GM18907 (cell line): ENCODE results near the gene MICU2.

Experiments used
- ATAC-seq: cut with Tn5 transposase; IDR thresholded peaks from one replicate; pipeline ENCODE4 v1.9.1; 2021; ENCODE audit warnings: mild to moderate bottlenecking, moderate library complexity; ENCODE audit not compliant: unreplicated experiment

The MICU2 gene, protein sequence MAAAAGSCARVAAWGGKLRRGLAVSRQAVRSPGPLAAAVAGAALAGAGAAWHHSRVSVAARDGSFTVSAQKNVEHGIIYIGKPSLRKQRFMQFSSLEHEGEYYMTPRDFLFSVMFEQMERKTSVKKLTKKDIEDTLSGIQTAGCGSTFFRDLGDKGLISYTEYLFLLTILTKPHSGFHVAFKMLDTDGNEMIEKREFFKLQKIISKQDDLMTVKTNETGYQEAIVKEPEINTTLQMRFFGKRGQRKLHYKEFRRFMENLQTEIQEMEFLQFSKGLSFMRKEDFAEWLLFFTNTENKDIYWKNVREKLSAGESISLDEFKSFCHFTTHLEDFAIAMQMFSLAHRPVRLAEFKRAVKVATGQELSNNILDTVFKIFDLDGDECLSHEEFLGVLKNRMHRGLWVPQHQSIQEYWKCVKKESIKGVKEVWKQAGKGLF

DNA sequence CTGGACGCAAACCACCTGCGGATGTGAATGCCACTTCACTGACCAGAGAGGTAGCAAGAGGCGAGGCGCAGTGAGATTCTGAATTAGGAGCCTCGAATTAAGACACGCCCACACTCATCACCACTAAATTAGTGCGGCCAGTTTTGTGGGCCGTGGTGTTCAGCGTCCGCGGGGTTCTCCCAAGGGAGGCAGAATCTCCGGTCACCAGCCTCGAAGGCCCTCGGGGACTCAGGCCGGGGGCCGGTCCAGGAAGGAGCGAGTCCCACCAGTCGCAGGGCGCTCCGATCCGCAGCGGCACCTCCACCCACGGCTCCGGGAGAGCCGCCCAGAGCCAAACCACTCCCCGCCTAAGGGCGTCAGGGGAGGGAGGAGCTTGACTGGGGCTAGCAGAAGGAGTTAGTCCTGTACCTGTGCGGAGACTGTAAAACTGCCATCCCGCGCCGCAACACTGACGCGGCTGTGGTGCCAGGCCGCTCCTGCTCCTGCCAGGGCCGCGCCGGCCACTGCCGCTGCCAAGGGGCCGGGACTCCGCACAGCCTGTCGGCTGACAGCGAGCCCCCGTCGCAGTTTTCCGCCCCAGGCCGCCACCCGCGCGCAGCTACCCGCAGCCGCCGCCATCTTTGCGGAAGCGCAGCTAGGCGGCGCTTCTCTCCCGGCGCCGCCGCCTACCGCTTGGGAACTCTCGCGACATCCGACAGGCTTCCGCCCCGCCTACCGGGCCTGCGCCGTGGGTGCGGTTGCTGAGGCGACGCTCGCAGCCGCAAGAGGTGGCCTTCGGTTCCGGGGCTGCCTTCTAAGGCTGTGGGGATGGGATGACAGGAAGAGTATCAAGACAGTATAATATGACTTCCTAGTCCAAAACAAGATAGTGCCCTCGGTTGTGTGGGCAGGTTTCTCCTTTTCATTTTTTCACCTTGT lies at the start of gene MICU2:
TSS of gene MICU2 (minus strand) at position 640 of the 918 bp plus-strand sequence. CDS start at position 618, 22 bp downstream.
- peak; percentile 98 for ATAC-seq

- no peak for ATAC-seq
Measured at GRCh38 chr13:21641629-21642028, 37.7 kb upstream of the MICU2 start.

DNA sequence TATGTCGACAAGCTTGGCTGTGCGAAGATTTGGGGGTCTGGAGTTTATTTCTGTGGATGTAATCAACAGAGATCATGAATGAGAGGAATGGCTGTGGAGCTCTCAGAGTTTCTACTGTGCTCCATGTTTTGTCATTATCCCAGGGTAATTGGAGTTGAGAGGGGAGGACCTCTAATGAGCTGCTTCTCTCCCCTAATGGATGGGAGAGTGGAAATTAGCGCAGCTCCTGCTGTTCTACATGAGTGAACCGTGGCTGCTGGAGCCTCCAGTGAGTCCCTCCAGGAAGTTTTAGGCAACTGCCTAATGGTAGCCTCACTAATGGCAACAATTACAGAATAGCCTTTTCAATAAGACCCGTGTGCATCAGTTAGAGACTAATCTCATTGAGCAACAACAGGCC lies 35.6 kb upstream of the MICU2 start:
- ATAC-seq, result no peak

DNA sequence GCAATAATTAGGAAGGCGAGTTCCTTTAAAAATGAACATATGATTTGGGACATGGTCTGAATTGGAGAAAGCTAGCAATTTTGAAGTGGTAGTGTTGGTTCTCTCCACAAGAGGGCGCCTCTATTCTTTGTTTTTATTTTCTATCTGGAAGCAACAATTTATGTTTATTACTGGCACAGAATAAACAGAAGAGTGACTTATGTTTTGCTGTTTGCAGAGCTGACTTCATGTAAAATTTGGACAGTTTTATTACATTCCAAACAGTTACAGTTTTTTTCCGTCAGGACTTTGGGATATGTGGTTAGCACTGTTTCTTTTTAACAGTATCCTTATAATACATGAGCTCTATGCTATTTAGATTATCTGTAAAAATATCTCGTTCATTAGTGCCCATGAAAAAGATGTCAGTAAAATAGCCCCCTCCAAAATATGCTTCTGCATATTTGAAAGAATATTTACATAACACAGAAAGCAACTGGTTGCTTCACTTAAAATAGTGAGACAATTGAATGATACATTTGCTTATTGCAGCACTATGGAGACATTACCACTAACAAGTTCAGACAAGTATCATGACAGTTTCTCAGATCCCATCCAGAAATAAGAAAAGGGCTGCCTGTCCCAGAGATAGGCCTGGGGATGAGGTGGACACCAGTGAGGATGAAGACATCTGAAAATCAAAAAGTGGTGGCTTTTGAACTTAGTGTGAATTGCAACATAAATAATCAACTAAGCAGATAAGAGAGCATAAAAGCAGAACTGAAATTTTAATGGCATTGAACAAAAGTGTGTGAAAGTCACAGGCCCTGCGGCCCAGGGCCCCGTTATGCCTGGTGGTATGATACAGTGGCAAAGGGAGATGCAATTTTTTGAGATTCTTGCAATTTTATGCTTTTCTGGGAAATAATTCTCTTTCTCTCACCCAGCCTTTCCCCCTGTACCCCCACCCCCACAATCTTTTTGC lies 34.6 kb upstream of the MICU2 start:
- ATAC-seq, result peak; percentile 67

DNA sequence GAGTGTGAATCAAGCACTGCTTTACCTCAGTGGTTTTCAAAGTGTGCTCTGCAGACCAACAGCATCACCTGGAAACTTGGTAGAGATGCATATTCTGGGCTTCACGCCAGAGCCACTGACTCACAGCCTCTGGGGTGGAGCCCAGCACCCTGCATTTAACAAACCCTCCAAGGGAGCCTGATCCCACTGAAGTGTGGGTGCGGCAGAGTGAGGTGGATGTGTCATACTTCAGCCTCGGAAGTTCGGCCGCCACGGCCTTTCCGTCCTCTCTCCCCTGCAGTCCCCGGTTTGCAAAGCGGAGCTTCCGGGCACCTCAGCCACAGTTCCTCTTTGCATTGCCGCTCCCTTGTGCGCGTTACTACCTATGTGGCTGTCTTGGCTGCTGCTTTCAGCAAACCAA lies 33.3 kb upstream of the MICU2 start:
- no peak for ATAC-seq

- no peak for ATAC-seq
Measured at GRCh38 chr13:21636656-21637055, 32.7 kb upstream of the MICU2 start.

DNA sequence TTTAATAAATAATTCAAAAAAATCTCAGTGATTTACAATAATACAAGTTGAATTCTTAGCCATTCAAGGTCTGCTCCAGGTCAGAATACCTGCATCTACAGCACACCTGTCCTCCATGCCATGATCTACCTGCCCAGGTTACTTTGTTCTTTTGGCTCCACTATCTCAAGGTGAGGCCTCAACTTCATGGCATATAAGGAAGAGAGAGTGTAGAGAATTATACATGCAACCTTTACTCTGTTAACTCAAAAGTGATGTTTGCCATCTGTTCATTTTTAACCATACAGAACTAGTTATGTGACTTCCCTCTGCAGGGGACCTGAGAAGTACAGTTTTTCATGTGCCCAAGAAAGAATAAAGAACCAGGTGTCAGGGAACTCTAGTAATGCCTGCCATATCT lies 28.2 kb upstream of the MICU2 start:
- ATAC-seq, result no peak

GRCh38 chr13:21625366-21625765 lies 21.4 kb upstream of the MICU2 start:
- peak; percentile 50 for ATAC-seq

- no peak for ATAC-seq
Measured at GRCh38 chr13:21620861-21621260, 16.9 kb upstream of the MICU2 start.

- no peak for ATAC-seq
Measured at GRCh38 chr13:21619633-21620220, 15.8 kb upstream of the MICU2 start.

- ATAC-seq, result no peak
Measured at GRCh38 chr13:21616880-21617279, 12.9 kb upstream of the MICU2 start.

DNA sequence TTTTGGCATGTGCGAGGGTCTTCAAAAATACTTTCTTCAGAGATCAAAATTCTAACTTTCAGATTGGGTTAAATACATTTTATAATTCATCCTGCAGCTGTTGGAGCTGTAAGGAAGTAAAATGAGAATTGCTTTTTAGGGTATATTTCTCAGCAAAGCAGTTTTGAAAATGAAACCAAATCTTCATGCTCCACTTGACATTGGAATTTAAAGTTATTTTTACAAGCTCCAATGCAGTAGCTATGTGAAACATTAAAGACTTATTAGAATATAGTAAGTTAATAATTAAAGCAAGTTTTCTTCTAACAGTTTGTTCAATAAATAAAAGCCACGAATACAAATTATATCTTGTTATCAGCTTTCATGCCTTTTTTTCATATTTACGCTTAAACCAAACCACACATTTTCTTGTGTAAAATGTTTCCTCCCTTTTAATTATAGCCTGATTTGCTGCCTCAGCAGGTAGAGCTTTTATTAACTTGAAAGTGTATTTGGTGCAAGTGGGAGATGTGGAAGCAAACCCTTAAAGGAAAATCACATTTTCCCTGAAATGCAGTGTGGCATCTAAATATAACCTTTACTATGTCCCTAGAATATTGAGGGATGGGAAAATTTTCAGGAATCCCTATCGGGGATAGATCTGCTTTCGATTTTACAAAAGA lies 12.4 kb upstream of the MICU2 start:
- ATAC-seq, result no peak

GRCh38 chr13:21615427-21615826 lies 11.5 kb upstream of the MICU2 start:
- ATAC-seq, result no peak

GRCh38 chr13:21613791-21614190 lies 9.8 kb upstream of the MICU2 start:
- ATAC-seq, result no peak

DNA sequence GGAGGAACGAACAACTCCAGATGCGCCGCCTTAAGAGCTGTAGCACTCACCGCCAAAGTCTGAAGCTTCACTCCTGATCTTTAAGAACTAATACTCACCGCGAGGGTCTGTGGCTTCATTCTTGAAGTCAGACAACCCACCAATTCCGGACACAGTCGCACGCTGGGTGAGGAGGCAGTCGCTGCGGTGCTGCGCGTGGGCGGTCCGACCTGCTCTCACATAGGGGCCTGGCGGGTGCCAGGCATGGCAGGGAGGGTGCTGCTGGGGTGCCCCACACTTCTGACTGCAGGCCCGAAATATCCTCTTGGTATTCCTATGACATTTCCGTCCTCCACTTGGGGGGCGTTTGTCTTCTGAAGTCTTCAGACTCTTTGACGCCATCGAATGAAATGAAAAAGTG lies 7.4 kb upstream of the MICU2 start:
- ATAC-seq, result no peak

GRCh38 chr13:21610687-21611086 lies 6.7 kb upstream of the MICU2 start:
- ATAC-seq, result no peak

DNA sequence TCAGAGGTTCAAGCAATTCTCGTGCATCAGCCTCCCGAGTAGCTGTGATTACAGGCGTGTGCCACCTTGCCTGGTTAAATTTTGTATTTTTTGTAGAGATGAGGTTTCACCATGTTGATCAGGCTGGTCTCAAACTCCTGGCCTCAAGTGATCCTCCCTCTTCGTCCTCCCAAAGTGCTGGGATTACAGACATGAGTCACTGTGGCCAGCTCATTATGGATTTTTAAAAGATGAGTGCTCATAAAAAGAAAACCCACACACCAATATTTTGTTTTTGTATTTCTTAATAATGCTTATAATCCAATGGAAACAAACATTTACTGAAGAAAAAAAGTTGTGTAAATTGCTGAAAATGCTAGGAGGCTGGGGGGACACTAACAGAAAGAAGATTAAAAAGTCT lies 5.0 kb upstream of the MICU2 start:
- ATAC-seq, result no peak

DNA sequence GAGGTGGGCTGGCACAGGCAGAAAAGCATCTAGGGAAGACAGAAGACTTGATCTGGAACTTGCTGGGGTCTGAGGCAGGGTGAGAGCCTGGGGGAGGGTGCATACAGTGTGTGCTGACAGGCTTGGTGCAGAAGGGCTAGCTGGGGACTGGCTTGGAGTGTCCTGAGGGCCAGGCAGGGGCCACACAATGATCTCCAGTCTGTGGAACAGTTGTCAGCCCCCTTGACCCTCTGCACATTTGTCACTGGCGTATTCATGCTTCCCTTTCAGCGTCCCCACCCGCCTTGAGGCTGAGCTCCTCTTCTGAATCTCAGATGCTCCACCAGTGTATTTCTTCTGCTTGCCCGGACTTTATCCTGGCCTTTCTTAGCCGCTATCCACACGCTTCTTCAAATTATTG lies 2.8 kb upstream of the MICU2 start:
- no peak for ATAC-seq

DNA sequence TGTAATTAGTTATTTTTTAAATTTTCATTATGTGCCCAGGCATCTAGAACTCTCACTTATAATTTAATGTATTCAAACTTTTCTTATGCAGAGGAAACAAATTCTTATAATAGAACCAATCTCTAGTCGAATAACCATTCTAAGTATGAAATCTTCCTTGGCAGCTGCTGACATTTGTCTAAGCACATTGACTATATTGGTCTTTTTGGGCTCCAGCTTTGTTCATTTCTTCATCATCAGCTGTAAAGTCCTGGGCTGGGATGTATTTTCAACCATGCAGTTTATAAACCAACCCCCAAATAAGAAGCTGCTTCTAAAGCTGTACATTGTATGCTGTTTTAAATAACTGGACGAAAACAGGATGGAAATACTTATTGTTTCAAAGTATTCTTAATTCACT lies 2.3 kb upstream of the MICU2 start:
- no peak for ATAC-seq

DNA sequence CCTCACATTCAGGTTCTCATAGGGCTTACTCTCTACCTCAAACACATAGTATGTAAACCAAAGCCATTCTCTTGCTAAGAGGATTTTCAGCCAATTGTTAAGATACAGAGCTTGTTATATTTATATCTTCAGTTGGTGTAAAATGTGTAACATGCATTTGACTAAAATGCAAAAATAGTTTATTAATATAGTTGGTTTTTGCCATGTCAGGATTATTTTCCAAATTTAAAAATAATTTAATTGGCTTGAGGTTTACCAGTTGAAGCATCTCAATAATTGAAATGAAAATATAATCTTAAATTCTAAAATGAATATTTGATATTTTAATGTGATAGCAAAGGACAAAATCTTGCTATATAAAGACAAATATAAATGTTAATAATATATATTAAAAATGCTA lies 7.2 kb downstream of the MICU2 start:
- no peak for ATAC-seq
